Cerebellar cortex (tissue), 1 donor: ENCODE data around the gene FUT8.
A peak's percentile ranks its signal among the peaks of the same experiment; 100 is the strongest.

ENCODE experiments used
- DNase-seq: peaks from one replicate; pipeline ENCODE4 v3.0.0-alpha.2; 2015; ENCODE audit warnings: low spot score

Gene FUT8

GRCh38 chr14:65774041-65774440 is 361.5 kb downstream of the FUT8 start:
- DNase-seq, result no peak

GRCh38 chr14:65776193-65776852 is 363.8 kb downstream of the FUT8 start:
- DNase-seq, result no peak

DNA sequence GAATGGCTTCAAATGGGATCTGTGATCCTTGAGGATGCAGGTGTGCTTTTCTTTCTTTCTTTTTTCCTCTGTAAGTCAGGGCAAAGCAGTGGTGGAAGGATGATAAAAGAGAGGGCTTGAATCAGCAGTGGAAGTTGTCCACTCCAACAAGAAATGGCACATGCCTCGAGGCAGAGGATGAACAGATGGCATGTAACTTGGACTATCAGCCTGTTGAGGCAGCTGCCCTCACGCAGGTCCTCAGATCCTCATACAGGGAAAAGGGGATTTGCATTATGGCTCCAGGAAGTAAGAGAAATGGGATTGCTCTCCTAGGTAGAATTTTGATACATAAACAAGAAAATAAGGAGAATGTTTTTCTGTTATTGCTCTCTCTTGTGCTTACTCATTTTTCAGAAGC is 368.0 kb downstream of the FUT8 start:
- peak; percentile 74 for DNase-seq

- peak; percentile 54 for DNase-seq
These were observed 370.6 kb downstream of the FUT8 start for GRCh38 chr14:65783101-65783500.

DNA sequence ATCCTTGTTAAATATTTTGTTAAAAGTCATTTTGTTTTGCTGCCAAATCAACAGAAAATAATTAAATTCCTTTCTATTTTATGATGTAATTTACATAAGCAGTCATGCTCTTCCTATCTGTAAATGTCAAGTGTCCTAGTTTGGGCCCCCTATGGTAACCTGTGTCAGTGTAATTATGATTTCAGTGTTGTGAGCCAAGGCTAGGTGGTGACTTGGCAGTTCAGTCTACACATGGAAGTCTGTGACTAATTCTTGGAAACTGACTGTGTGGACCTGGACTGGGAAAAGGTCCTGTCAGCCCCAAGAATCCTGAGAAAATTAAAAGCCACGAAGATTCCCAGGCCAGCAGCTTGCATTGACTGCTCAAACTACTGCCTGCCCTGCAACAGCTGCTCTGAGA is 371.0 kb downstream of the FUT8 start:
- DNase-seq, result peak; percentile 95

DNA sequence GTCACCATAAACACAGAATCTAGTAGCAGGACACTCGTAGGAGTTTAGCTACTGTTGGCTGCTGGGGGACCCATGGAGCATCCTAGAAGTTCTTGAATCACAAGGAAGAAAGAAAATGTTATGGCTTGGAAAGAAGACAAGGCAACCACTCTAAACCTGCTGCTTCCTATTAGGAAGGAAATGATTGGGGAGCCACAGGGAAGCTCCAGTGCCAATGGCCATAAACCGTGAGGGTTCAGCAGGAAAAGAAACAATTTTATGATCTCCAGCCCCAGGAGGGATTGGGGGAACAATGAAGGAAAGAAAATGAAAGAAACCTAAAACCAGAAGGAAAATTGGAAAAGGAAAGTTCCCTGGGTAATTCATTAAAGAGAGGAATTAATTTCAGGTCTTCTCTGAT is 372.0 kb downstream of the FUT8 start:
- DNase-seq, result no peak

DNA sequence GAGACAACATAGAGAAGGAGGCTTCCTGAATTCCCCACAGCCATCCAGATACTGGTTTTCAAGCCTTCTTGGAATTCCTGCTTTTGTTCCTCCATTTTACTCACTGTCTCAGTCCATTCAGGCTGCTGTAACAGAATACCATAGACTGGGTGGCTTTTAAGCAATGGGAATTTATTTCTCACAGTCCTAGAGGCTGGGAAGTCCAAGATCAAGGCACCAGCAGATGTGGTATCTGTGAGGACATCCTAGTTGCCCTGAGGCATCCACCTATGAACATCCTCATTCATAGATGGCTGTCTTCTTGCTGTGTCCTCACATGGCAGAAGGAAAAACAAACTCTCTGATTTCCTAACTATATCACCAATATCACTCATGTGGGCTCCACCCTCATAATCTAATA is 374.9 kb downstream of the FUT8 start:
- DNase-seq, result no peak

GRCh38 chr14:65788876-65789275 is 376.3 kb downstream of the FUT8 start:
- DNase-seq, result no peak

GRCh38 chr14:65789363-65789762 is 376.8 kb downstream of the FUT8 start:
- DNase-seq, result peak; percentile 87

DNA sequence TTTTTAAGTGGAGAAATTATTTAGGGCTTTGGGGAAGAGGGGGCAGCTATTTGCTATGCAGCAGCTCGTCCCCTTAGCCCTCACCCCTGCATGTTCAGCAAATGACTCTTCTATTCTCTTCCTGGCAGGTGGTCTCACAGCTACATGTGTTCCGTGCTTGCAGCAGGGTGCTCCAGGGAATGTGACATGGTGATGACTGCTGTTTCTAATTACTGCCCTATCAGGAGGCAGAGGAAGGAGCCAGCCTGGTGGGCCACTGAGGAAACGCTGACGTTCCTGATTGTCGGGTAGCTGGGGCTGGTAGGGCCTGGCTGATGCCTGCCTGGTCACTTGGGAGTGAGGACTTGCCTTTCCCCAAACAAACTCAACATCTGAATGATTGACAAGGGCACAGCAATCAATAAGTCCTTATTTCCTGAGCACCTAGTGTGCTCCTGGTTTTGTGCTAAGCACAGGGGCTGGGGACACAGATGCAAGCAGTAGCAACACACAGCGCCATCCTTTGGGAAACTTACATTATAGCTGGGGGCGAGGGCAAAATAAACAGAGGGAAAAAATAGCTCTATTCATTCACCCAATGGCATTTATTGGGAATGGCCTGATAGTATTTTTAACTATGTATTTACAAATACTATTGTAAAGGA is 377.8 kb downstream of the FUT8 start:
- no peak for DNase-seq

DNA sequence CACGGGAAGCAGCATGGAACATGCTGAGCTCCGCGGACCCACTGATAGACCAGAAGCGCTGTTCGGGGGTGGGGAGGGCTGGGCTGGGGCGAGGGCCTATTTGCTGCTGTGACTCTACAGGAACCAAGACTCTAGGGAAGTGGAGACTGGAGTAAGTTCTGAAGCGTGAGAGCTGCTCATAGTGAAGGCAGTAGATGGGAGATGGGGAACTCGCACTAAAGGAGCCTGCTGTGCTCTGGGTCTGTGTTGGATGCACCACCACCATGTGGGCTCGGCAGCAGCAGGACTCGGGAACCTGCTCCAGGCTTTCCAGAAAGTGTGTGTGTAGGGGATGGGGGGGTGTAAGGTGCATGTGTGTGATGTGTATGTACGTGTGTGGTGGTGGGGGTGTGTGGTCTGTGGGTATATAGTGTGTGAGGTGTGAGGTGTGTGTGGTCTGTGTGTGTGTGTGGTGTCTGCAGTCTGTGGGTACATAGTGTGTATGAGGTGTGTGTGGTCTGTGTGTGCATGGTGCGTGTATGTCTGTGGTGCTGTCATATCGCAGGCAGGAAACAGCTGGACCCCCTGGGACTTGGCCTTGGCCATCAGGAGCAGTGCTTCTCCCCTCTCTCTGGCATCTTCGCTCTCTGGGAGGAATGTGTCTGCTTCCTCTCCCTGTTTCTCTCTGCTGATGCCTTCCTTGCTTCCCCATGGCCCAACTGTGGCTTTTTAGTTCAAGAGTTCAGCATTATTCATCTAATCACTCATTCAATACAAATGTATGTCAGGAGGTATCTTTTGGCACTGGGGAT is 378.9 kb downstream of the FUT8 start:
- no peak for DNase-seq

DNA sequence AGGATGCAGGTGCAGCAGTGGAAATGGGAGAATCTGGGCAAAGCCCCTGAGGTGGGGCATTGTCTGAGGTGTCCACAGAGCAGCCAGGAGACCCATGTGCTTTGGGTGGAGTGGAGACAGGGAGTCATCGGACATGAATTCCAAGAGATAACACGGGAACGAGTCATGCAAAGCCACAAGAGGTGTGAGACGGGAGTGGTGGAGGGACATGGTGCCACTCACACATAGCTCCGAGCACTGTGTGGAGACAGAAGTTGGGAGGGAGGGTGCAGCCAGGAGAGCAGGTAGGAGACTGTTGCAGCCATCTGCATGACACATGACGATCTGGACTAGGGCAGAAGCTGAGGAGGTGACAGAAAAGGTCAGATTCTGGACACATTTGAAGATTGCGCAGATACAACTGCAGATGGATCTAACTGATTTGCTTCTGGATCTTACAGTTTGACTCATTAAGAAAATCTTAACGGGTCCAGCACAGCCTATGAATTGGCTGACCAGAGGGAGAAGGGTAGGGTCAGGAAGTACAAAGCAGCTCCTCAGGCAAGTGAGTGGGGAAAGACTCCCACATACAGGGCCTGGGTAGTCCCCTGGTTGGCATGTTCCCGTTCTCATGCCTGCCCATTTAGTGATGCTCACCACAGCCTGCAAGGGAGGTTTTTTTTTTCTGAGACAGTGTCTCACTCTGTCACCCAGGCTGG is 379.8 kb downstream of the FUT8 start:
- no peak for DNase-seq
